ENCODE data around the gene MOGAT3. TPM values are rescaled to one million over a fixed set of nuclear protein-coding genes. Genes with fewer than 3 reads are reported as not detected.

Gene MOGAT3
- total RNA-seq, 2 donors from 2014 or later: 1.3 TPM; not detected in 1

DNA sequence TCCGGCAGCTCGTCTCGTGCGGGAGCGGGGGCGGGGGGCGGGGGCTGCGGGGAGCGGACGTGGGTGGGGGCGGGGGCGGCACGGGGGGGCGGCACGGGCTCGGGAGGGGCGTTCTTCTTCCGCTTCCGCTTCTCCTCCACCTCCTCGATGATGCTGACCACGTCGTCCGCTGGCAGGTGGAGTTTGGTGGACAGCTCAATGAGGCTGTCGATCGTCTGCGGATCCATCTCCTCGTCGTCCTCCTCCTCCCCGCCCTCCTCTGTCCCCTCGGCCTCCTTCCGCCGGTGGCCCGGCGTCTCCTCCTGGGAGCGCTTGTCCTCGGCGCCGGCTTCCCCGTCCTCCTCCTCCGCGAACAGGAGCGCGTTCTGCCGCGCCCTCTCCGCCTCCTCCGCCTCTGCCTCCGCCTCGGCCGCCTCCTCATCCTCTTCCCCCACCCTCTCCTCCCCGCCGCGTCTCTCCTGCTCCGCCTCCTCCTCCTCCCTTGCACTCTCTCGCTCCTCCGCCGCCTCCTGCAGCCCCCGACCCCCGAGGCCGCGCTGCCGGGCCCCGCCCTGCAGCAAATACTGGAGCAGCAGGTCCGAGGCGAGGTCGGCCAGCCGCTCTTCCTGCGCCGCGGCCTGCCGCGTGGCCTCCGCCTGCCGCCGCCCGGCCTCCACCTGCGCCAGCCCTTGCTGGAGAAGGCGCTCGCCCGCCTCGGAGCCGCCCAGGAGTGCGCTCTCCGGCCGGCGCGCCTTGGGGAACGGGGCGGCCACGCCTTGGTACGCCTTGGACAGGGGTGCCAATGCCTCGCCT, 37.4 kb downstream of the MOGAT3 start:
- H3K36me3 Mint-ChIP-seq (ENCODE audit: low read depth): peaks cover 6% of the 10 kb centered on the region
- H3K27ac Mint-ChIP-seq: no peak overlapping the region
- TF ChIP-seq, protein P1, sequence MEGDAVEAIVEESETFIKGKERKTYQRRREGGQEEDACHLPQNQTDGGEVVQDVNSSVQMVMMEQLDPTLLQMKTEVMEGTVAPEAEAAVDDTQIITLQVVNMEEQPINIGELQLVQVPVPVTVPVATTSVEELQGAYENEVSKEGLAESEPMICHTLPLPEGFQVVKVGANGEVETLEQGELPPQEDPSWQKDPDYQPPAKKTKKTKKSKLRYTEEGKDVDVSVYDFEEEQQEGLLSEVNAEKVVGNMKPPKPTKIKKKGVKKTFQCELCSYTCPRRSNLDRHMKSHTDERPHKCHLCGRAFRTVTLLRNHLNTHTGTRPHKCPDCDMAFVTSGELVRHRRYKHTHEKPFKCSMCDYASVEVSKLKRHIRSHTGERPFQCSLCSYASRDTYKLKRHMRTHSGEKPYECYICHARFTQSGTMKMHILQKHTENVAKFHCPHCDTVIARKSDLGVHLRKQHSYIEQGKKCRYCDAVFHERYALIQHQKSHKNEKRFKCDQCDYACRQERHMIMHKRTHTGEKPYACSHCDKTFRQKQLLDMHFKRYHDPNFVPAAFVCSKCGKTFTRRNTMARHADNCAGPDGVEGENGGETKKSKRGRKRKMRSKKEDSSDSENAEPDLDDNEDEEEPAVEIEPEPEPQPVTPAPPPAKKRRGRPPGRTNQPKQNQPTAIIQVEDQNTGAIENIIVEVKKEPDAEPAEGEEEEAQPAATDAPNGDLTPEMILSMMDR (conservative IDR thresholded peaks at IDR 0.05): no peak
- no peaks in the 10 kb centered on the region for H3K9me3 Mint-ChIP-seq
- peaks cover 72% of the 10 kb centered on the region for H3K27me3 Mint-ChIP-seq (ENCODE audit: insufficient read depth)
- Histone ChIP-seq H3K4me1 (ENCODE audit: control insufficient read depth, insufficient read depth, low read length) (peaks cover 2% of the 10 kb centered on the region), H3K4me3 (ENCODE audit: low read length) (peak overlapping the region; percentile 62), H3K9me3 (ENCODE audit: control insufficient read depth, low read length) (no peaks in the 10 kb centered on the region), H3K9ac (ENCODE audit: extremely low read depth, low read length, poor library complexity, severe bottlenecking) (no peak overlapping the region), H3K27me3 (ENCODE audit: control insufficient read depth, insufficient read depth, low read length, poor library complexity, severe bottlenecking) (peaks cover 68% of the 10 kb centered on the region), H3K36me3 (ENCODE audit: control insufficient read depth, insufficient read depth, low read length) (peaks cover 5% of the 10 kb centered on the region), H3K27ac (ENCODE audit: low read depth, low read length) (no peak overlapping the region)
- peak overlapping the region; percentile 53 for H3K4me3 Mint-ChIP-seq
- peak; percentile 85 for DNase-seq
- H3K4me1 Mint-ChIP-seq: peaks cover 16% of the 10 kb centered on the region
- WGBS, 2 experiments (ENCODE audit: insufficient coverage in 1 of 2, insufficient read length in 1 of 2): 0 to 1% methylated on average over 14 to 92 of the region's 92 CpGs

DNA sequence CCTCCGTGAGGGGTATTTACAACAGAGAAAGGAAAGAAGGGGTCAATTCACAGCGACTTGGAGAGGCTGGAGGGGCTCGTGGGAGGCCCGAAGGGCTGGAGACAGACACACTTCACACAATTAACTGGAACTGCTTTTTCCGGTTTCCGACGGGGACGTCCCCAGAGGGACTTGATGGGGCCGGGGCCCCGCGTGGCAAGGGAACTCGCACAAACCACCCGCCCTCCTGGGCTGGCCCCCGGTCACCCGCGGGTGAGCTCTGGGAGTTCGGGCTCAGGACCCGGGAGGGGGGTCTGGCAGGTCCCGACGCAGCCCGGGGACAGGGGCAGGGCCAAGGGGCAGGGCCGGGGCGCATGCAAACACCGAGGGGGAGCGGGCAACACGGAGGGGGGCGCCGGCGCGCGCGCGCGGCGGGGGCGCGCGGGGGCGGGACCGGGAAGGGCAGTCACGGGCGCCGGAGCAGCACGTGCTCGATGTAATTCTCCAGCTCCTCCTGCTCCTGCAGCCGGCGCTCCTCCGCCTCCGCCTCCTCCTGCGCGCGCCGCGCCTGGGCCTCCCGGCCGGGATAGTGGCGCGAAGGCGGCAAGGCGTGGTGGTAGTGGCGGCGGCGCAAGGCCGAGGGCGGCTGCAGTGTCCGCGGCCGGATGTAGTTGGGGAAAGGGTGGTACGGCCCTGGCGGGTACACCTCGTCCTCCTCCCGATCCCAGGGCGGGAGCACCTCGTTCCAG, 38.1 kb downstream of the MOGAT3 start:
- Mint-ChIP-seq H3K27me3 (ENCODE audit: insufficient read depth) (peaks cover 67% of the 10 kb centered on the region), H3K4me3 (peak overlapping the region; percentile 53)
- no peak overlapping the region for H3K27ac ChIP-seq (ENCODE audit: low read depth, low read length)

DNA sequence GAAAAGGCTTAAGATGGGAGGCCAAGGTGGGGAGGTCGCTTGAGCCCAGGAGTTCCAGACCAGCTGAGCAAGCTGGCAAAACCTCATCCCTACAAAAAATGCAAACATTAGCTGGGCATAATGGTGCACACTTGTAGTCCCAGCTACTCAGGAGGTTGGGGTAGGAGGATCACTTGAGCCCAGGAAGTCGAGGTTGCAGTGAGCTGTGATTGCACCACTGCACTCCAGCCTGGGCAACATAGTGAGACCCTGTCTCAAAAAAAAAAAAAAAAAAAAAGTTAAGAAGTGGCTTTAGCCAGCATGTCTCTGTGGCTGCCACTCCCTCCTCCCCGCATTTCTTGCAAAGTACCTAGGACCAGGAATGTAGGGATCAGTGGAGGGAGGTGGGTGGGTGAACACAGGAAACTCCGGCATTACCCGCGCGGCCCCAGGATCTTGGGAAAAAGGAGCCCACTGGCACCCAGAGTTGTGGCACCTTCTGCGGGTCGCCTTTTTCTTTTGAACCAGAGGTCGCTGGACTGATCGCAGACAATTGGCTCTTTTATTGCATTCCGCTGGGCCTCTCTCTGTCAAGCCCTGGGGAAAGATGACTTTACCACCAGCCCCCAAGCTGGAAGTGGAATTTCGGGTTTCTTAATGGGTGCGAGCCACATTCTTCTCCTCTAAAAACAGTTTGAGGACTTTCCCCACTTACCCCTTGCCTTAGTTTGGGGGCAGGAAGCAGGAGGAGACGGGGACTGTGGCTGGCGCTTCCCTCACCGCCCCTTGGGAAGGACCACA, 39.0 kb downstream of the MOGAT3 start:
- Mint-ChIP-seq H3K4me1 (peaks cover 12% of the 10 kb centered on the region), H3K9me3 (no peaks in the 10 kb centered on the region)
- WGBS, 2 experiments (ENCODE audit: insufficient coverage in 1 of 2, insufficient read length in 1 of 2): 40 to 66% methylated on average over 9 to 17 of the region's 17 CpGs

More for the DNA sequence above, 38.1 kb downstream of the MOGAT3 start:
- Histone ChIP-seq H3K27me3 (ENCODE audit: control insufficient read depth, insufficient read depth, low read length, poor library complexity, severe bottlenecking) (peaks cover 61% of the 10 kb centered on the region), H3K4me1 (ENCODE audit: control insufficient read depth, insufficient read depth, low read length) (peaks cover 2% of the 10 kb centered on the region), H3K36me3 (ENCODE audit: control insufficient read depth, insufficient read depth, low read length) (peaks cover 8% of the 10 kb centered on the region), H3K9me3 (ENCODE audit: control insufficient read depth, low read length) (no peaks in the 10 kb centered on the region), H3K9ac (ENCODE audit: extremely low read depth, low read length, poor library complexity, severe bottlenecking) (no peak overlapping the region), H3K4me3 (ENCODE audit: low read length) (no peak overlapping the region)
- TF ChIP-seq, protein P1 (conservative IDR thresholded peaks at IDR 0.05): no peak
- peaks cover 10% of the 10 kb centered on the region for H3K36me3 Mint-ChIP-seq (ENCODE audit: low read depth)
- H3K27ac Mint-ChIP-seq: no peak overlapping the region
- 4 to 13% methylated on average over 5 to 72 of the region's 74 CpGs for WGBS, 2 experiments (ENCODE audit: insufficient coverage in 1 of 2, insufficient read length in 1 of 2)
- peaks cover 16% of the 10 kb centered on the region for H3K4me1 Mint-ChIP-seq
- DNase-seq: peak; percentile 90
- no peaks in the 10 kb centered on the region for H3K9me3 Mint-ChIP-seq

More for the DNA sequence above, 39.0 kb downstream of the MOGAT3 start:
- Histone ChIP-seq H3K4me3 (ENCODE audit: low read length) (no peak overlapping the region), H3K36me3 (ENCODE audit: control insufficient read depth, insufficient read depth, low read length) (peaks cover 8% of the 10 kb centered on the region), H3K9ac (ENCODE audit: extremely low read depth, low read length, poor library complexity, severe bottlenecking) (no peak overlapping the region), H3K9me3 (ENCODE audit: control insufficient read depth, low read length) (no peaks in the 10 kb centered on the region), H3K27me3 (ENCODE audit: control insufficient read depth, insufficient read depth, low read length, poor library complexity, severe bottlenecking) (peaks cover 52% of the 10 kb centered on the region), H3K27ac (ENCODE audit: low read depth, low read length) (no peak overlapping the region), H3K4me1 (ENCODE audit: control insufficient read depth, insufficient read depth, low read length) (peaks cover 2% of the 10 kb centered on the region)
- DNase-seq: peak; percentile 61
- Mint-ChIP-seq H3K27ac (no peak overlapping the region), H3K4me3 (peak overlapping the region; percentile 53), H3K27me3 (ENCODE audit: insufficient read depth) (peaks cover 59% of the 10 kb centered on the region), H3K36me3 (ENCODE audit: low read depth) (peaks cover 17% of the 10 kb centered on the region)
- TF ChIP-seq, protein P1 (conservative IDR thresholded peaks at IDR 0.05): no peak
